HG03064 (cell line): ENCODE results near the gene TMEM158.

Experiments used
- ATAC-seq: cut with Tn5 transposase; IDR thresholded peaks from one replicate; pipeline ENCODE4 v1.9.1; 2021; ENCODE audit warnings: low read depth; ENCODE audit not compliant: unreplicated experiment

TMEM158 gene

DNA sequence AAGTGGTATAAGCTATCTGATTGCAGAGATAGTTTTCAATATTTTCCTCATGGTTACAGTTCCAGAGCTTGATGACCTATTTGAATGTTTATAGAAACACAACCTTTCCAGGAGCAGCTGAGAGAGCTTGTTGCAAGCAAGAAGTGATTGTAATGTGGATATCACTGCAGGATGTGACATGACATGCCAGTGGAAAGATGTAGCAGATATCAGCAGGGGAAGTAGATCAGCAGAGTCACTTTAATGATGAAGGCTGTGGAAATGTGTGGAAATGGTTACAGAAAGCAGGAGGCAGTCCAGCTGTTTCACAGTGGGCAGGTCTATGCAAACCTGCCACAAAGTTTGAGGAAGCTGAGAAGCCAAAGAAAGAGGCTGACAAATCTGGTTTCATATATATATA is 21.0 kb downstream of the TMEM158 start:
- no peak for ATAC-seq

DNA sequence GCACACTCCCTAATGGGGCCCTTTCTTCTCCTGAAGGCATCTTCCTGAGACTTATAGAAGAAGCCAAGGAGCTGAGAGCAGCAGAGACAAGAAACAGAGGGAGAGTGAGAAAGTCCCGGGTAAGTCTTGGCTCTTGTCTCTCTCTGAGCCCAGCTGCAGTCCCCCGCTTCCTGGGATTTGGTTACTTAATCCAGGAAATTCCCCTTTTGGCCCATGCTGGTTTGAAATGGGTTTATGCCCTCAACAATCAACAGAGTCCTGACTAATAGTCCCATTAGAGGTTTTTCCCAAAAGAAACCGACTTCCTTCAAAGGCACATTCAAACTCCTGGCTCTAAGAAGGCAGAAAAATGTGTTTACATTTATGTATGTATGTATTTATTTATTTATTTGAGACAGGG is 22.0 kb downstream of the TMEM158 start:
- no peak for ATAC-seq

DNA sequence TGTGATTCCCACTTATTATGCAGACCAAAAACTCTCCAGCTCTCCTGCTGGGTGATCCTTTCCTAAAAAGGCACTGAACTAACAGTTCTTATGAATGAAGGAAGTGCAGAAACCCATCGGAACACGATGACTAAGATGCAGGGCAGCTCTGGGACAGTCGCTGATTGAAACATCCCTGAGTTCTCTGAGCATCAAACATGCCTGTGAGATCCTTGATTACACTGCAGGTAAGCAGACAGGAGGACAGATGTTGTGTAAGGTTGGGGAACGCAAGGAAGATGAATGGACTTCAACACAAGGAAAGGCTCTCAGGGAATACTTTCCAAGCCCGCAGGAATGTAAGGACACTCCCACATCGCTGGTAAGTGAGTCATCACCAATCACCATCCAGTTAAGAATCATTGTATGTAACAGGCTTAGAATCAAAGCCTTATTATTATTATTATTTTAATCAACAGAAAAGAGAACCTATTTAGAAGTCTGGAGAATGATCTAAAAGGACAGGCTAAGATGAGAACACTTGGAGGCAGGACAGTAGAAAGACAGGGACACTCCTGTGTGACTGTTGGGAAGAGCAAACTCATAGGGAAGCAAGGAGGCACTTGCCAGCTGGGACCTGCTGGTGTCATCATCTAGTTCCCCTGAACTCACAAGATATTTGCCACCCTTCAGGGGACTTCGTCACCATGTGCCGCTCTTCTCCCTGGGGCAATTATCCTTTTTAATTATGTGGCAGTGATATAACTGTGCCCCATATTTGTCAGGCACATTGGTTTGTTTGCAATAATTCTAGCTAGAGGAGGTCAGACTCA is 26.0 kb downstream of the TMEM158 start:
- ATAC-seq = no peak

DNA sequence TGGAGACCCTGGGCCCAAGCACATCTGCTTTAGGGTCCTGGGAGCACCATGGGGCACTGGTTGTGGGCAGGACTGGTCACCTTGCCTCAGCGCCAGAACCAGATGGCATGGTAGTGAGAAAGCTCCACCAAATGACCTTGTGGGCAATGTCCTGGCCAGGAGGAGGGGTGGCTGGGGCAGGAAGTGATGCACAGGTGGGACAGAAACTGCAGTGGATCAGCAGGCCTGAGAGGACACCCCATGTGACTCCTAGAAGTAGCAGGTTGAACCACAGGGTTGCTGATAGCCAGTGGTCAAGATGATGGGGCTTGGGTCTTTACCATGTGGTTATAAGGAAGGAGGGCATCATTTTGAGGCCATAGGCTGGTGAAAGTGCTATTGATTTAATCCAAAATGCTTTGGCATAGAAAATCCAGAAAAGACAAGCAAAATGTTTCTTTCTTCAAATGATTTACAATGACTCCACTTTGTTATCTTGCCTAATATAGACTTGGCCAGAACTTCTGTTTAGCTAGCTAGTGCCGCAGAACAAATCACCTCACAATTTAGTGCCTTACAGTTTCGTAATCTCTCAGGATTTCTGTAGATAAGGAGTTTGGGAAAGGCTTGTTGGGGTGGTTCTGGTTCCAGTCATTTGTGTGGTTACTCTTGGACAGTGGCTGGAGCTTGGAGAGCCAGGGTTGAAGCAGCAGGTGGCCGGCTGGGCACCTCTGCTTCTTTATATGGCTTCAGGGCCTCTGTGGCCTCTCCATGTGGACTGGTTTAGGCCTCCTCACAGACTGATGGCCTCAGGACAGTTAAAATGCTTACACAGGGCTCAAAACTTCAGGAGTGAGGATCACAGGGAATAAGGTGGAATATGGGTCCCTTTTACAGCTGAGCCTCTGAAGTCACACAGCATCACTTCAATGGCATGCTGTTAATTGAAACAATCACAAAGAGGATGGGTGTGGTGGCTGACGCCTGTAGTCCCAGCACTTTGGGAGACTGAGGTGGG is 27.5 kb downstream of the TMEM158 start:
- no peak for ATAC-seq

DNA sequence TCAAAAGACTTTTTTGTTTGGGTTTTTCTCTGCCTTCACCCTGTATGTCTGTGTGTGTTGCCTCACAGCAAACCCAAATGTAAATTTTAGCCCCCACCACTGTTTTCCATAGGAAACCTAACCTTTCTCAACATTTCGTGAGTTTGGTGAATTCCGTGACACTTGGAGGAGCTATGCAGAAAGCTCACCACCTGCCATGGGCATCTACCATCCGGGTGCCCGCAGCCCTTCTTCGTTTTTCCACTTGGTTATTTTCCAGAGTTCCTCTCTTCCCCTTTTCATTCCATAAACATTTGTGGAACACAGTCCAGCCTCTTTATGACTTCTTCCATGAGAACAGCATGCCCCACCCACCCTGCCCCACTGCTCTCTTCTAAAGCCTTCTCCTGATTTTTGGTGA is 31.3 kb downstream of the TMEM158 start:
- no peak for ATAC-seq

DNA sequence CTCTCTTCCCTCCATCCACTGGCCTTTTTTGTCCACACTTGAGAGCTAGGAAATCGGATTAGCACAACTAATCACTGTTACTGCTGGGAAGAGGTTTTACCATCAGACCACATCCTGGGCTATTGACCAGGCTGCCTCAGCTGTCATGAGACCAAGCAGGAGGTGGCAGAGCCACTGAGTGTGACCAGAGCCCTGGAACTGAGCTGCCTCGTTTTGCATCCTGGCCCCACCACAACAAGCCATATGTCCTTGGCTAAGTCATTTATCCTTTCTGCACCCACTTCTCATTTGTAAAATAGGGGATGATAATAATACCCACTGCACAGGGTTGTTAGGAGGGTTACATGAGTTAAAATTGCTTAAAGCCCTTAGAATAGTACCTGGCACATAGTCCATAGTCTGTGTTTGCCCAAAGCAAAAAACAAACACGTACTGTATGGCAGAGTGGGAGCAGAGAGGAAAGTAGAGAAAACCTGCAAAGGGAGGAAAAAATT is 34.1 kb downstream of the TMEM158 start:
- ATAC-seq = no peak

DNA sequence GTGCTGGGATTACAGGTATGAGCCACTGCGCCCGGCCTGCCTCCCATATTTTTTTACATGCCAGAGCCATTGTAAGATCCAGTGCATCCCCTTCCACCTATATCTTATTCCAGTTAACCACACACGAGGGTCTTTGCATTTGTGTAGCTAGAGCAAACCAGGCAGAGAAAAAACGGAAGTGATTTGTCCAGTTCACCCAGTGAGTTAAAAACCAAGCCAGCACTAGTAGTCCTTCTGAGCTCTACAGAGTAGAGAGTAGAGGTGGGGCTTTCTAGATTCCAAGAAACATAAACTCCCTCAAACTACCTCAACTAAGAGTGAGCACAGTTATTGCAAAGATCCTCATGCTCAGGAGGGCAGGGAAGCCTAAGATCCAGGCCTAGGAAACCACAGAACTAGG is 34.7 kb downstream of the TMEM158 start:
- no peak for ATAC-seq

DNA sequence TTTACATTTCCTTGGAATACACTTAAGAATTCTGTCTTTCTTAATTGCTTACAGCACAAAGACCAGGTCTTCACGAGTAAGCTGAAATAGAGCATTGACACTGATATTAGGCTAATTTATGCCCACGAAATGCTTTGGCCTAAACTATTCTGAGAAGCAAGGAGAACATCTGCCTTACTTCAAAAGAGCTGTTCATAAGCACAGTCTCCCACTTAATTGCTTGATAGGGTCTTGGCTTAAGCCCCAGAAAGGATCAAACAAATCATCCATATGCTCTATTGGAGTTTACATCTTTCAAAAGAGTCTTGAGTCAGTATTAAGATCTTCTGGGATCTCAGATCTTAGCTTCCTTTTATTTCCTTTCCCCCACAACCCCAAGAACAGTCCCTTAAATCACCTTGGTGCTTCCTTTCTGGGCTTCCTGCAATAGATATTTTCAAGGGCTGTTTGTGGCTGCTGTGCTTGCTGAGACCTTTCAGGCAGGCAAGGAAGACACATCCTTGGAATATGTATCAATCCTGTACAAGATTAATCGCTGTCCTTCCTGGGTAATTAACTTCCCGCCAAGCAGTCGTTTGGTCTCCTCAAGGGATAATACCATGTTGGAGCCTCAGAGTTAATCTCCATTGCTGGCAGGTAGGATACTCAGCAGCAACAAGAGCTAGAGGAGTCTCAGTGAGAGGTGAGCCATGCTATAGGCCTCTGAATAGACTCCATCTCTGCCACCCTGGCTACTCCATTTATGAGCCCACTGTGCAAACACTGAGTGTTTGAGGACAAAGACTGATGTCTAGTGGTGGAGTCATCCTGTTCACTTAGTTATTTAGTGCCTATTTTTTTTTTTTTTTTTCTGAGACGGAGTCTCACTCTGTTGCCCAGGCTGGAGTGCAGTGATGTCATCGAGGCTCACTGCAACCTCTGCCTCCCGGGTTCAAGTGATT is 37.1 kb downstream of the TMEM158 start:
- no peak for ATAC-seq

DNA sequence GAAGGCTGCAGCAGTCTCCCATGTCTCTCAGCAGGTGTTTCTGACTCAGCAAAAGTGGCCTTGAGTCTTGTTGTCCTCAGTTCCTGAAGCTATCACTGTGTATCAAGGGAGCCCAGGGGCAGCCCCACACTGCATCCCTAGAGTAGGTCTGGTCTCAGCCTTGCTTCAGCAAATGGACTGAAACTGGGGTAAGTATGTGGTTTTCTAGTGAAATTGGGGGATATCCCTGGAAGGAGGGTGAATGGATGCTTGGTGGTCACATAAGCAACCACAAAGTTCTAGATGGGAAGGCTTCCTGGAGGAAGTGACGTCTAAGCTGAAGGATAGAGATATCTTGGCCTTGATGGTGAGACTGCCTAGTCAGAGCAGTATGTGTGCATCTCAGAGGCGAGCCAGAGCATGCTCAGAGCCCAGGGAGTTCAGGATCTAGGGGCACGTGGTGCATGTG is 38.4 kb downstream of the TMEM158 start:
- ATAC-seq = no peak

DNA sequence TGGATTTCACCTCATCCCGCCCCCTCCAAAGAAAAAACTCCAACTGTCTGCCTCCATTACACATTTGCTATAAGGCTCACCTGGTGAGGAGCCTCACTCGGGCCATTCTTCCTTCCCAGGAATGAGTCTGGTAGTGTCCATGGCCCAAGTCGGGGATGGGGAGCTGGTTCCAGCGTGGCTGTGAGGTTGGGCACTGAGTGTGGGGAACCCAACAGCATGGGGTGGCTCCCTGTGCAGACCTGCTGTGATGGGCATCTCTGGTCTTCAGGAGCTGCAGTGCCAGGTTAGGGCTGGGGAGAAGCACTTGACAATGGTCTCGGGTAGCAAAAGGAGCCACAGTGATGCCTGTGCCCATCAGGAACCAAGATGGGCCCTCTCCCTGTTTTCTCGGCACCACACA is 39.2 kb downstream of the TMEM158 start:
- ATAC-seq = no peak

DNA sequence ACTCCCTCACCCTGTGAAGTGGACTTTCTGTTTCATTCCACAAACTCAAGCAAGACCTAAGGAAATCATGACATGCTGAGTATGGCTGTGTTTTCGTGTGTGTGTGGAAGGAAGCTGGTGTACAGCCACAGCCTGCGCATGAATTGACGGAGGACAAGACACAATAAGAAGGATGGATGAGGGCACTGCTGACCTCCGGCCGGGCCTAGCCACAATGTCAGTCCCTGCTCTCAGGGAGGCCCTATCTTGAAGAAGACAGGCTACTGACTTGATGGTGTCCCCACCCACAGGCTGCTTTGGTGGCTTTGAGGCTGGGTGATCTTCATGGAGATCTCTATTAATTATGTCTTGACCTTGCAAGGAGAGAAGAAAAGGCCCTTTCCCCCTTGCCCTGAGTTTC is 40.6 kb downstream of the TMEM158 start:
- no peak for ATAC-seq

DNA sequence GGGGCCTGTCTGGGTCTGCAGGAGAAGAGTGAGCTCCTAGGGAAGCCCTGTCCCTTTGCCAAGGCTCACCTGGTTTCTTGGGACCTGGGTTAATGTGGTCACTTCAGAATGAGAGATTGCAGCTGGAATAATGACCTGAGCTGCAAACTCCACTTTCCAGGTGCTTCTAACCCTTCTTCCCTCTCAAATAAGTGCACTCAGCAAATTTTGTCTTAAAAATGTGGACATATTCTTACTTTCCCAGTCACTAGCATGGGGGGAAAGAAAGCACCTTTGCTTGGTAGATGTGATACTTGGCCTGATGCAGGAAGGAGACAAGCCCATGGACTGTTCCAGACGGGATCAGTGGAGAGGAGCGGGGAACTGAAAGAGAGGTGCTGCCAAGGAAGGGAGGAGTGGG is 41.0 kb downstream of the TMEM158 start:
- ATAC-seq = no peak

DNA sequence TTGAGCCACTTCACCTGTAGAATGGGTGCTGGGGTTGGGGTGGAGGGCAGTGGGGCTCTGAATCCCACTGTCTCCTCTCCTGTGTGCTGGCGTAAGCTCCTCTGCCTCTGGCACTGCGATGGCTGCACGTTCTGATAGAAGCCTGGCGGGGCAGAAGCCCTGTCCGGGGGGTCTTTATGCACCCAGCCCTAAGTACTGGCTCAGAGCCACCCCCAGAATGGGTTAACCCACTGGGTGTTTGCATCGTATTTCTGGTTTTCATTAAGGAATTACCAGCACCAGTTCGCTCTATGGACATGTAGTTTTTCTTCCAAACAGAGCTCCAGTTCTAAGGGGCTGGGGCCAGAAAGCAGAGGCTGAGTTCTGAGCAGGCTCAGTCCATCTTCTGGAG is 42.2 kb downstream of the TMEM158 start:
- ATAC-seq = no peak

DNA sequence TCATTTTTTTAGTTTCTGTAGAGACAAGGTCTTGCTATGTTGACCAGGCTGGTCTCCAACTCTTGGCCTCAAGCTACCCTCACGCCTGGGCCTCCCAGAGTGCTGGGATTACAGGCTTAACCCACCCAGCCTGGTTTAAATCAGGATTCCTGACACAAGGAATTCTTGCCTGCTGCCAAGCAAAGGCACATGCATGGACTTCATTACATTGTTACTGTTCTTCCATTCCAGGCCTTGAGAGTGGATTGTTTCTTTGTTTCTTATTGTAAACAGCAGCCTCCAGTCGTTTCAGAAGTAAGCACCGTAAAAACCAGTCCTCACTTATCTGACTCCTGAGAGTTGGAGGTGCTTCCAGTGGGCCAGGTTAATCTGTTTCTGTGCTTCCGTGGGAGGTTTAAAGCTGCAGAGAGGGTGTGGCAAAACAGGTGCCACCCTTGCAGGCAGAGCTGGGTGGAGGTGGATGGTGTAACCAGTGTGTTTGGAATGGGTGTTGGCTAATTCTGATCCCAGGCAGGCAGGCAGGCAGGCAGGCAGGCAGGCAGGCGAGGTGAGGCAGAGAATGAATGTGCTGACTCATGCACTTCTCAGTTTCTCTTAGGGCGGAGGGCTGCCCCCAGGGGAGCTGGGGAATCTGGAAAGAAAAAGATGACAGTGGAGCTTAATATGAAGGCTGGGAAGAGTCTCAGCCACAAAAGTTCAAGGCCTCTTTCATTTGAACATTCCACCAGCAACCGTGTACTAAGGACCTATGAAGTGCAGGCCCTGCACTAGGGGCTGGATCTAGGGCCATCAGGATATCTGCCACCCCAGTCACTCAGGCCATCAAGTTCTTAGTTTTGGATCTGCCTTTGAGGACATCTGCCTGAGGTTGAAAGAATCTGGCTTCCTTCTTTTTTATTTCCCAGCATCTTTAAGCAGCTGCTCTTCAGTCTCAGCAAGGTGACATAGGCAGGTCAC is 42.9 kb downstream of the TMEM158 start:
- no peak for ATAC-seq

DNA sequence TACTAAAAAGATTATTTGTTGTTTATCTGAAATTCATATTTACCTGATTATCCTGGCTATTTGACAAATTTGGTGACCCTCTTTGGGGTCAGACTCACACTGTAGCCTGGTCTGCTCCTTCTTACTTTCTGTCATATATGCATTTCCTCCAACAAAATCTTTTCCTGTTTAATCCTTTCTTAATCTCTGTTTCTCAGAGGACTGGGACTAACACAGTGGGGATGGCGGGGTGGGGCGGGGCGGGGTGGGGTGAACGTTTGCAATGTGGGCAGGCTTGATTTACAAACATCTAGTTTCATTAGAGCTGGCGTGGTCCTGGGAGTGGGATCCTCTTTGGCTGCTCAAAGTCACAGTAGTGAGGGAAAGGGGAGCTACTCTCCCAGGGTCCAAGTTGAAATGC is 44.6 kb downstream of the TMEM158 start:
- no peak for ATAC-seq

DNA sequence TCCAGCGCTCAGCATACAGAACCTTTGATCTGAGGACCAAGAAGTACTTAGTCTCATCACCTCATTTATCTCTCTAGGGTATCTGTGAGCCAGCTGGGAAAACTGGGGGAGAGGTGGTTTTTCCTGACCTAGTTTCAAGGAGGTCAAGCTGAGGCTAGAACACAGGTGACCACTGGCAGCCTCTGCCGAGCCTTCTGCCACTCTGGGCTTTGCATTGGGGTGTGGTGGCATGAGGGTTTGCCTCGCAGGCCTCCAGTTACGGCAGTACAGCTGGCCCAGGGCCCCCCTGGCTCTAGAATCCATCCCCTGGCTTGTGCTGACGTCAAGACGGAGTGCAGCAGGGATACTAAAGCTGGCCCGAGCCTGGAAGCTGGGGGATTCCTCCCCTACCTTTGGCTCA is 45.2 kb downstream of the TMEM158 start:
- no peak for ATAC-seq

DNA sequence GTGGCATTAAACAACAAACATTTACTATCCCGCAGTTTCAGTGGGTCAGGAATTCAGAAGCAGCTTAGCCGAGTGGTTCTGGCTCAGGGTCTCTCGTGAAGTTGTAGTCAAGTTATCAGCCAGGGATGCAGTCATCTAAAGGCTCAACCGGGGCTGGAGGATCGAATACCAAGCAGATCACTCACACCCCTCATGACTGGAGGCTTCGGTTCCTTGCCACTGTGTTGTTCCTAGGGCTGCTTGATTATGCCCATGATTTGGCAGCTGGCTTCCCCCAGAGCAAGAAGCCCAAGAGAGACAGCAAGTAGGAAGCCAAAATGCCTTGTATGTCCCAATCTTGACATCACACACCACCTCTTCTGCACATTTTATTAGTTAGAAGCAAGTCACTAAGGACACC is 46.0 kb downstream of the TMEM158 start:
- ATAC-seq = no peak

DNA sequence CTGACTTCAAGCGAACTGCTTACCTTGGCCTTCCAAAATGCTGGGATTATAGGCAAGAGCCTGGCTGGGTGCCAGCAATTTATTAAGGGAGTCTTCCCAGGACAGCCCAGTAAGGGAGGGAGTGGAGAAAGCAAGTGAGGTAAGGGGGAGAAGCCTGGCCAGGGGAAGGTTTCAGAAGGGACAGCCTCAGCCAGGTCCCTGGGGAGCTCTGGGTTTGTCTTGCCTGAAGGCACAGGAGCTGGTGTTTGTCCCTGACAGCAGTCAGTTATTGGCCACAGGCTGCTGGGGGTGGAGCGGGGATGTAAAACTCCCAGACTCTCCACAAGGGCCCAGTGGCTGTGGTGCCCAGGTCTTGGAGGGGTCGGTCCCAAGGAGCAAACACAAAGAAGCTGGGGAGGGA is 46.9 kb downstream of the TMEM158 start:
- ATAC-seq = no peak
